Prostate gland (tissue), 2 donors: ENCODE results near the gene CGB2. TPM values are rescaled to one million over a fixed set of nuclear protein-coding genes. Genes with fewer than 3 reads are reported as not detected.

ENCODE experiments used
- DNase-seq: peaks from one replicate; pipeline ENCODE4 v3.0.0-alpha.2; 2019; ENCODE audit warnings: low spot score
- H3K27ac ChIP-seq, 2 donors: fragments of 200-600 bp; sonication (generic); 2 replicates each; pipeline ENCODE4 v1.5.1; 2017 to 2019
- H3K27me3 ChIP-seq: fragments of 200-600 bp; sonication (generic); replicated peaks from 2 replicates; pipeline ENCODE4 v1.5.1; 2019; ENCODE audit not compliant: insufficient read depth
- H3K36me3 ChIP-seq, 2 donors: fragments of 200-600 bp; sonication (generic); 1 replicate in 1 of 2; 2 replicates in 1 of 2; pipeline versions ENCODE4 v1.5.1 to v1.8.1; 2017 to 2019
- H3K4me1 ChIP-seq: fragments of 200-600 bp; sonication (generic); replicated peaks from 2 replicates; pipeline ENCODE4 v1.5.1; 2019
- H3K4me3 ChIP-seq, 2 donors: fragments of 200-600 bp; sonication (generic); 2 replicates each; pipeline ENCODE4 v1.5.1; 2017 to 2019
- H3K9me3 ChIP-seq: fragments of 200-600 bp; sonication (generic); 2 replicates; pipeline ENCODE4 v1.5.1; 2017
- CTCF ChIP-seq, 4 experiments: fragments of 200-600 bp in 2 of 4; fragments of 450-650 bp in 2 of 4; sonication (generic) in 2 of 4; IDR thresholded peaks; 1 replicate in 3 of 4; 2 replicates in 1 of 4; pipeline ENCODE4 v1.5.1; 2016 to 2019; ENCODE audit warnings: antibody characterized with exemption in 4 of 4, mild to moderate bottlenecking in 2 of 4, moderate library complexity in 2 of 4
- POLR2A ChIP-seq: fragments of 450-650 bp; IDR thresholded peaks from one replicate; pipeline ENCODE4 v1.6.1; 2016; ENCODE audit warnings: antibody characterized with exemption, mild to moderate bottlenecking
- POLR2AphosphoS5 ChIP-seq: sonication (generic); formaldehyde crosslinking; IDR thresholded peaks from one replicate; pipeline ENCODE4 v1.6.1; 2017; ENCODE audit warnings: antibody characterized with exemption
- WGBS: methylation state at CpG from one replicate; pipeline ENCODE4 v1.1.5; 2018; 5-methylcytosine and 5-hydroxymethylcytosine counted together
- intact Hi-C: fragments of 100-400 bp; cut with DNase I; formaldehyde crosslinking; loops from one replicate; pipeline ENCODE4 v1.14.2; 2022
- total RNA-seq, 2 donors: library from RNA; depleted of rRNA; stranded (reverse); fragments of >200 nt; gene quantifications; one replicate each; pipeline ENCODE4 v1.1.0, GENCODE V29; 2016

The CGB2 gene
- total RNA-seq, 2 donors from 2014 or later = not detected

DNA sequence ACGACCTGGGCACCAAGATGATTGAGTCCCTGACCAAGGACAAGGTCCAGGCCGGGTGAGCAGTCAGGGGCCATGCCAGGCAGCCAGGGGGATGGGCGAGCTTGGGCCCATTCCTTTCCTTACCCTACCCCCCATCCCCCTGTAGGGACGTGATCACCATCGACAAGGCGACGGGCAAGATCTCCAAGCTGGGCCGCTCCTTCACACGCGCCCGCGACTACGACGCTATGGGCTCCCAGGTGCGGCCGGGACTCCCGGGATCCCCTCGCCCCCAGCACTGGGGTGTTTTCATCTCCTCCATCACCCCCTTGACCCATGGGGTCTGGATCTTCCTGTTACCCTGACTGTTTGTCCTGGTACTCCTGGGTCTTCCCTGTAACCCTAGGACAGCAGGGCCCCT lies 21.9 kb upstream of the CGB2 start:
- Histone ChIP-seq H3K4me1 (no peaks in the 10 kb centered on the region), H3K9me3 (no peaks in the 10 kb centered on the region), H3K4me3 (no peak overlapping the region), H3K36me3 (peaks cover 0 to 4% of the 10 kb centered on the region in 2 donors), H3K27ac (no peak overlapping the region), H3K27me3 (no peaks in the 10 kb centered on the region)
- TF ChIP-seq POLR2AphosphoS5 = no peak
- no peak for TF ChIP-seq POLR2A
- no peak for TF ChIP-seq CTCF (IDR thresholded peaks at IDR 0.05)
- no peak for DNase-seq
- 94% methylated on average over 18 of the region's 18 CpGs for WGBS
- intact Hi-C loops = no loop called here

- Histone ChIP-seq H3K4me1 (no peaks in the 10 kb centered on the region), H3K9me3 (no peaks in the 10 kb centered on the region), H3K4me3 (no peak overlapping the region), H3K27me3 (no peaks in the 10 kb centered on the region), H3K27ac (no peak overlapping the region), H3K36me3 (peaks cover 0 to 4% of the 10 kb centered on the region in 2 donors)
- DNase-seq = no peak
- intact Hi-C loops = no loop called here
- 89% methylated on average over 17 of the region's 18 CpGs for WGBS
- TF ChIP-seq POLR2A (no peak), CTCF (IDR thresholded peaks at IDR 0.05) (no peak), POLR2AphosphoS5 (no peak)
These were observed 21.2 kb upstream of the CGB2 start for GRCh38 chr19:49010453-49010852.

- H3K36me3 ChIP-seq = peaks cover 0 to under 1% of the 10 kb centered on the region in 2 donors
- no peak for TF ChIP-seq CTCF (IDR thresholded peaks at IDR 0.05)
- no peak for TF ChIP-seq POLR2AphosphoS5
- TF ChIP-seq POLR2A = no peak
- H3K27ac ChIP-seq = no peak overlapping the region
- no peak for DNase-seq
- 91% methylated on average over 17 of the region's 17 CpGs for WGBS
- H3K27me3 ChIP-seq = no peaks in the 10 kb centered on the region
- intact Hi-C loops = no loop called here
- no peak overlapping the region for H3K4me3 ChIP-seq
- no peaks in the 10 kb centered on the region for H3K4me1 ChIP-seq
- no peaks in the 10 kb centered on the region for H3K9me3 ChIP-seq
These were observed 20.5 kb upstream of the CGB2 start for GRCh38 chr19:49011194-49011593.

GRCh38 chr19:49014123-49014869 lies 17.4 kb upstream of the CGB2 start:
- Histone ChIP-seq H3K27me3 (no peaks in the 10 kb centered on the region), H3K9me3 (no peaks in the 10 kb centered on the region), H3K4me3 (no peak overlapping the region), H3K27ac (no peak overlapping the region), H3K4me1 (no peaks in the 10 kb centered on the region), H3K36me3 (no peaks in the 10 kb centered on the region)
- DNase-seq = no peak
- 93% methylated on average over 32 of the region's 32 CpGs for WGBS
- intact Hi-C loops = no loop called here
- TF ChIP-seq CTCF (IDR thresholded peaks at IDR 0.05) = no peak
- TF ChIP-seq POLR2AphosphoS5 = no peak
- no peak for TF ChIP-seq POLR2A

GRCh38 chr19:49014870-49015255 lies 16.8 kb upstream of the CGB2 start:
- H3K36me3 ChIP-seq = no peaks in the 10 kb centered on the region
- H3K4me3 ChIP-seq = no peak overlapping the region
- H3K4me1 ChIP-seq = no peaks in the 10 kb centered on the region
- DNase-seq = no peak
- no peaks in the 10 kb centered on the region for H3K9me3 ChIP-seq
- no peak overlapping the region for H3K27ac ChIP-seq
- 93% methylated on average over 18 of the region's 18 CpGs for WGBS
- H3K27me3 ChIP-seq = no peaks in the 10 kb centered on the region
- TF ChIP-seq POLR2A = no peak
- TF ChIP-seq POLR2AphosphoS5 = no peak
- no peak for TF ChIP-seq CTCF (IDR thresholded peaks at IDR 0.05)
- intact Hi-C loops = no loop called here
